ENCODE results near the gene ERBB4.

GRCh38 chr2:211835695-211836094, 702.9 kb downstream of the ERBB4 start:
- TF ChIP-seq ESRRG (CRISPR knock-in tag; IDR thresholded peaks at IDR 0.05) (no peak), SNAI2 (CRISPR knock-in tag; IDR thresholded peaks at IDR 0.05) (no peak), ISL1 (CRISPR knock-in tag; IDR thresholded peaks at IDR 0.05) (no peak), RARB (CRISPR knock-in tag; IDR thresholded peaks at IDR 0.05) (no peak), ZNF8 (CRISPR knock-in tag; IDR thresholded peaks at IDR 0.05) (no peak)

All from SK-N-SH treated with all-trans-retinoic acid at 6 μM for 48 hours (cell line).